ENCODE results near the gene FGGY.
"Not testable (repeated sequence)": the region's sequence is repeated elsewhere in the genome, so short reads cannot be mapped to it uniquely, and the experiment has no call there.

FGGY gene

DNA sequence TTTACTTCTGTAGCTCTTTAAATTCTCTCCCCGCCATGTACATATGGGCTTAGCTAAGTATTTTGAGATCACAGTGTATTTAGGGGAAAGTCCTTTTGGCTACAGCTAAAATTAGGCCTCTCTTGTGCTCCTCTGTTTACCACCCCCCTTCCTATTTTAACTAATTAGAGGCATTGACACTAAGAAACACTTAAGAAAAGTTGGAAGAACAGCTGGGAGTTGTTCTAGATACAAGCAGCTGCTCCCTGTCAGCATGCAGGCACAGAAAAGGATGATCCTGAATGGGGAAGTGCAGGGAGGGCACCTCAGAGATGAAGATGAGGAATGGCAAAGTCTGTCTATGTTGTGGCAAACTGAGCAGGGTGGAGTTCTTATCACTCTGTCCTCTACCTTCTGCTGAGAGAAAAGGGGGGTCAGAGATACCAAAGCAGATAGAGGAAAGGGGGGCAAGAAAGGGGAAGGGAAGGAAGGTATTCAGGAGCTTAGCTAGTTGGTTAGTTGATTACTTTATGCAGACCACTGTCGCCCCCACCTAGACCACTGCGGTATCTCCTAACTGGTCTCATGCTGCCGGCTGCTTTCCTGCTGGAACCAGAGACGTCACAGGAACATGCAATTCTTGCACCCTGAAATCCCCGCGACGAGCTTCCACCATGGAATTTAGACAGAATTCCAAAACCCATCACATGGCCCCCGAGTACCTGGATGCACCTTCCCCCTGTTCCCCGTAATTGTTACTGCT is 435.5 kb downstream of the FGGY start:
- TF ChIP-seq, protein P1, sequence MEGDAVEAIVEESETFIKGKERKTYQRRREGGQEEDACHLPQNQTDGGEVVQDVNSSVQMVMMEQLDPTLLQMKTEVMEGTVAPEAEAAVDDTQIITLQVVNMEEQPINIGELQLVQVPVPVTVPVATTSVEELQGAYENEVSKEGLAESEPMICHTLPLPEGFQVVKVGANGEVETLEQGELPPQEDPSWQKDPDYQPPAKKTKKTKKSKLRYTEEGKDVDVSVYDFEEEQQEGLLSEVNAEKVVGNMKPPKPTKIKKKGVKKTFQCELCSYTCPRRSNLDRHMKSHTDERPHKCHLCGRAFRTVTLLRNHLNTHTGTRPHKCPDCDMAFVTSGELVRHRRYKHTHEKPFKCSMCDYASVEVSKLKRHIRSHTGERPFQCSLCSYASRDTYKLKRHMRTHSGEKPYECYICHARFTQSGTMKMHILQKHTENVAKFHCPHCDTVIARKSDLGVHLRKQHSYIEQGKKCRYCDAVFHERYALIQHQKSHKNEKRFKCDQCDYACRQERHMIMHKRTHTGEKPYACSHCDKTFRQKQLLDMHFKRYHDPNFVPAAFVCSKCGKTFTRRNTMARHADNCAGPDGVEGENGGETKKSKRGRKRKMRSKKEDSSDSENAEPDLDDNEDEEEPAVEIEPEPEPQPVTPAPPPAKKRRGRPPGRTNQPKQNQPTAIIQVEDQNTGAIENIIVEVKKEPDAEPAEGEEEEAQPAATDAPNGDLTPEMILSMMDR (IDR thresholded peaks at IDR 0.05; ENCODE audit: borderline replicate concordance, control extremely low read depth, extremely low read depth, insufficient read depth, missing control alignments): no peak
- no peak for DNase-seq (ENCODE audit: low spot score)
- in situ Hi-C loops (cut with MboI; ENCODE audit: low sequenced_read_pairs, unreplicated experiment): no loop called here

DNA sequence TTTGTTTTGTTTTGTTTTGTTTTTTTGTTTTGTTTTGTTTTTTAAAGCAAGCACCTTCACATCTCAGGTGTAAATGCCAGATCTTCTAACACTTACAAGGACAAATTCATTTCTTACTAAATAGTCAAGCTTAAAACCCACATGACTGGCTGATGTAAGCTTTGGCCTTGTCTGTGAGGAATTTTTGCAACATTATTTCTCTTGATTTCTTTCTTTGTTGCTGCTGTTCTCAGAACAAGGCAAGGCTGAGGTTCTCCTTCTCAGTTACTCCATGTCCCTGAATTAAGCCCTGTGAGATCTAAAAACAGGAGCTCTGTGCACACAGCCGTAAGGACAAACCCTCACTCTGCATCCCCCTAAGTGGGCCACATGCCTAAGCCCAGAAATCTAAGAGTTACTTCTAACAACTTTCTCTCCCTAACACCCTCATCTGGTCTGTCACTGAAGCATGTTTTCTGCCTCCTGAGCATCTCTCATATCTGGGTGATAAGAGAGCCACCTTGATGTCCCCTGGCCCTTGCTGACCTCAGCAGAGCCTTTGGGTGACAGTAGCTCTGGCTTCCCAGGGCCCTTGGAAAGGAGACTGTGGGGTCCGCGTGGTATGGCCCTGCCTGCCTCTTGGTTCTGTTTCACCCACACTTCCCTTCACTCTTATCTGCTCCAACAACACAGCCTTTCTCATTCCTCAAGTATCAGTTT is 436.7 kb downstream of the FGGY start:
- no peak for DNase-seq (ENCODE audit: low spot score)
- in situ Hi-C loops (cut with MboI; ENCODE audit: low sequenced_read_pairs, unreplicated experiment): no loop called here
- TF ChIP-seq, protein P1 (IDR thresholded peaks at IDR 0.05; ENCODE audit: borderline replicate concordance, control extremely low read depth, extremely low read depth, insufficient read depth, missing control alignments): no peak

DNA sequence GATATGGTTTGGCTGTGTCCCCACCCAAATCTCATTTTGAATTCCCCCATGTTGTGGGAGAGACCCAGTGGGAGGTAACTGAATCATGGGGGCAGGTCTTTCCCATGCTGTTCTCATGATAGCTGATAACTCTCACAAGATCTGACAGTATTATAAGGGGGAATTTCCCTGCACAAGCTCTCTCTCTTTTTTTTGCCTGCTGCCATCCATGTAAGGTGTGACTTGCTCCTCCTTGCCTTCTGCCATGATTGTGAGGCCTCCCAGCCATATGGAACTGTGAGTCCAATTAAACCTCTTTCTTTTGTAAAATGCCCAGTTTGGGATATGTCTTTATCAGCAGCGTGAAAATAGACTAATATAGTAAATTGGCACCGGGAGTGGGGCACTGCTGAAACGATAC is 439.0 kb downstream of the FGGY start:
- not testable (repeated sequence) for DNase-seq (ENCODE audit: low spot score)

DNA sequence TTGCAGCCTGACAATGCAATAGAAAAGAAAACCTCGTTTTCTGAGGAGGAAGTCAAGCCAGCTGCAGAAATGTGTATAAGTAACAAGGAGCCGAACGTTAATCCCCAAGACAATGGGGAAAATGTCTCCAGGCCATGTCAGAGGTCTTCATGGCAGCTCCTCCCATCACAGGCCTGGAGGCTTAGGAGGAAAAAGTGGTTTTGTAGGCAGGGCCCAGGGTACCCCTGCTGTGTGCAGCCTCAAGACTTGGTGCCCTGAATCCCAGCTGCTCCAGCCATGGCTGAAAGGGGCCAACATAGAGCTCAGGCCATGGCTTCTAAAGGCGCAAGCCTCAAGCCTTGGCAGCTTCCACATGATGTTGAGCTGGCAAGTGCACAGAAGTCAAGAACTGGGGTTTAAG is 439.9 kb downstream of the FGGY start:
- DNase-seq (ENCODE audit: low spot score): no peak
- TF ChIP-seq, protein P1 (IDR thresholded peaks at IDR 0.05; ENCODE audit: borderline replicate concordance, control extremely low read depth, extremely low read depth, insufficient read depth, missing control alignments): no peak
- in situ Hi-C loops (cut with MboI; ENCODE audit: low sequenced_read_pairs, unreplicated experiment): no loop called here

More for the DNA sequence above, 439.0 kb downstream of the FGGY start:
- in situ Hi-C loops (cut with MboI; ENCODE audit: low sequenced_read_pairs, unreplicated experiment): not testable (repeated sequence)

DNA sequence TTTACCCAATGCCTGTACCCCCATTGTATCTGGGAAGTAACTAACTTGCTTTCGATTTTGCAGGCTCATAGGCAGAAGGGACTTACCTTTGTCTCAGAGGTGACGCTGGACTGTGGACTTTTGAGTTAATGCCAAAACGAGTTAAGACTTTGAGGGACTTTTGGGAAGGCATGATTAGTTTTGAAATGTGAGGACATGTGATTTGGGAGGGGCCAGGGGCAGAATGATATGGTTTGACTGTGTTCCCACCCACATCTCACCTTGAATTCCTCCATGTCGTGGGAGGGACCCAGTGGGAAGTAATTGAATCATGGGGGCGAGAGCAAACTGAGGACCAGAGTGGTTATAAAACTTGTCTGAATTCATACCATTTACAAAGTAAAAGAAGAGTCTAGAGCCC is 440.7 kb downstream of the FGGY start:
- no peak for DNase-seq (ENCODE audit: low spot score)
- TF ChIP-seq, protein P1 (IDR thresholded peaks at IDR 0.05; ENCODE audit: borderline replicate concordance, control extremely low read depth, extremely low read depth, insufficient read depth, missing control alignments): no peak
- in situ Hi-C loops (cut with MboI; ENCODE audit: low sequenced_read_pairs, unreplicated experiment): no loop called here

DNA sequence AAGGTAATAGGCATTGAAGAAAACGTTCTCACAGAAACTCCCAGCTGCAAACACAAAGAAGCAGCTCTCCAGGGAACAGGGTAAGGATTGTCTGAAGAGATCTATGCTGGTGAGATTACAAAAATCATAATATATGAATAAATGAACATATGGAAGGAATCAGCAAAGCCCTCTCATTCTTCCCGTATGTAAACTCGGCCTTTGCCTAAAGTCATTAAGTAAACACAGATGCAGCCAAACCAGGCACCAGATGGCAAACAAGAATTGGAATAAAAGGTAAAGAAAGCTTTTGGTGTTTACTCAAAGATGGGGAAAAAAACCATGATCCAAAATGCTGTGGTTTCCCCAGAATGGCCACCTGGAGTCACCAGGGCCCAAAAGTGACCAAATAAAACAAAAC is 441.3 kb downstream of the FGGY start:
- in situ Hi-C loops (cut with MboI; ENCODE audit: low sequenced_read_pairs, unreplicated experiment): no loop called here
- no peak for DNase-seq (ENCODE audit: low spot score)
- TF ChIP-seq, protein P1 (IDR thresholded peaks at IDR 0.05; ENCODE audit: borderline replicate concordance, control extremely low read depth, extremely low read depth, insufficient read depth, missing control alignments): no peak

DNA sequence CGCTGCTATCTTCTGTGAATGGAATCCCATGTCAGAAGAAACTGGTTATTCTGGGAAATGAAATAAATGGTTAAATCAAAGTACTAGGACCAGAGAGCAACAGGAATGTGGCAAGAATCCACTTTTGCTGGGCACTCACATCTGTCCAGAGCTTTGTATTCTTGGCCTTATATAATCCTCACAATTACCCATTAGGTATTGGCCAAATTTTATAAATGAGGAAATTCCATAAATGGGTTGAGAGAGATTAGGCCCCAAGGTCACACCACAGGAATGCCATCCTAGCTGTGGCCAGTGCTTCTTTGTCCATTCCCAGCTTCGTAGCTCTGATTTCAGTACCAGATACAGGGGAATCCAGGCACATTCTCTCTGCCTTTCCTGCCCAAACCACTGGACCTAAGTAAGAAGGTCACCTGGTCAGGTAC is 441.7 kb downstream of the FGGY start:
- in situ Hi-C loops (cut with MboI; ENCODE audit: low sequenced_read_pairs, unreplicated experiment): no loop called here
- TF ChIP-seq, protein P1 (IDR thresholded peaks at IDR 0.05; ENCODE audit: borderline replicate concordance, control extremely low read depth, extremely low read depth, insufficient read depth, missing control alignments): no peak
- no peak for DNase-seq (ENCODE audit: low spot score)

Measured in GM13976 (cell line).